IMR-90 (cell line): ENCODE data around the gene NGB. TPM values are rescaled to one million over a fixed set of nuclear protein-coding genes. Genes with fewer than 3 reads are reported as not detected.

Source experiments
- ATAC-seq: fragments of 200-7000 bp; cut with Tn5 transposase; 2 replicates; pipeline ENCODE4 v1.9.1; 2020; ENCODE audit warnings: low read depth, mild to moderate bottlenecking, moderate library complexity
- BruUV-seq: library from RNA; stranded (reverse); fragments of 400-500 nt; replicated peaks from 2 replicates; lab custom pipeline; 2021; lab: Mats Ljungman, UMichigan
- CTCF ChIA-PET: fragments of 300-600 bp; formaldehyde crosslinking; extraction: SDS; loops from one replicate; lab custom pipeline; 2021; ENCODE audit warnings: antibody characterized with exemption; lab: Yijun Ruan, JAX
- POLR2A ChIA-PET: fragments of 300-600 bp; sonication (Branson Sonifier 250); formaldehyde crosslinking; loops from one replicate; lab custom pipeline; 2022; ENCODE audit warnings: antibody characterized with exemption; ENCODE audit not compliant: unreplicated experiment; lab: Charles Lee
- DNase-seq: peaks from one replicate; pipeline ENCODE4 v3.0.0; 2013
- H2AFZ ChIP-seq: replicated peaks from 2 replicates; pipeline ENCODE3; 2013; ENCODE audit warnings: low read length, mild to moderate bottlenecking; ENCODE audit not compliant: poor library complexity
- H2AK5ac ChIP-seq: 2 replicates; pipeline ENCODE4 v1.6.1; 2013; ENCODE audit warnings: low read depth, low read length, inconsistent platforms
- H2AK9ac ChIP-seq: replicated peaks from 2 replicates; pipeline ENCODE3; 2013; ENCODE audit warnings: mild to moderate bottlenecking, low read depth, low read length, moderate library complexity; ENCODE audit not compliant: poor library complexity
- H2BK120ac ChIP-seq: 2 replicates; pipeline ENCODE4 v1.6.1; 2013; ENCODE audit warnings: low read depth, low read length, inconsistent platforms
- H2BK15ac ChIP-seq: 3 replicates; pipeline ENCODE4 v1.6.1; 2013; ENCODE audit warnings: low read depth, low read length, inconsistent platforms
- H2BK20ac ChIP-seq: 2 replicates; pipeline ENCODE4 v1.6.1; 2013; ENCODE audit warnings: low read depth, mild to moderate bottlenecking, inconsistent platforms, low read length, moderate library complexity
- H2BK5ac ChIP-seq: 2 replicates; pipeline ENCODE4 v1.6.1; 2013; ENCODE audit warnings: mild to moderate bottlenecking, low read depth, low read length, inconsistent platforms; ENCODE audit not compliant: poor library complexity, severe bottlenecking
- H3K14ac ChIP-seq: replicated peaks from 2 replicates; pipeline ENCODE4 v1.6.1; 2013; ENCODE audit warnings: low read depth, low read length, inconsistent platforms
- H3K18ac ChIP-seq: 2 replicates; pipeline ENCODE4 v1.6.1; 2013; ENCODE audit warnings: low read depth, low read length, control low read depth
- H3K23ac ChIP-seq: 2 replicates; pipeline ENCODE4 v1.6.1; 2013; ENCODE audit warnings: low read depth, low read length, inconsistent platforms
- H3K27ac ChIP-seq: 2 replicates; pipeline ENCODE4 v1.5.1; 2013; ENCODE audit warnings: mild to moderate bottlenecking, control low read depth, low read length; ENCODE audit not compliant: insufficient read depth
- H3K27me3 ChIP-seq: 2 replicates; pipeline ENCODE4 v1.6.1; 2013; ENCODE audit warnings: low read length; ENCODE audit not compliant: control insufficient read depth, insufficient read depth
- H3K36me3 ChIP-seq: 2 replicates; pipeline ENCODE4 v1.6.1; 2013; ENCODE audit warnings: low read length, mixed read lengths; ENCODE audit not compliant: control insufficient read depth, insufficient read depth
- H3K4ac ChIP-seq: 2 replicates; pipeline ENCODE4 v1.6.1; 2013; ENCODE audit warnings: low read depth, low read length, inconsistent platforms
- H3K4me1 ChIP-seq: 2 replicates; pipeline ENCODE4 v1.6.1; 2013; ENCODE audit warnings: low read length, mixed read lengths; ENCODE audit not compliant: control insufficient read depth, insufficient read depth
- H3K4me2 ChIP-seq: 2 replicates; pipeline ENCODE4 v1.6.1; 2013; ENCODE audit warnings: low read depth, mild to moderate bottlenecking, control low read depth, low read length, moderate library complexity
- H3K4me3 ChIP-seq: 2 replicates; pipeline ENCODE4 v1.5.1; 2013; ENCODE audit warnings: low read depth, mild to moderate bottlenecking, control low read depth, low read length, moderate library complexity; ENCODE audit not compliant: insufficient read depth
- H3K56ac ChIP-seq: 2 replicates; pipeline ENCODE4 v1.6.1; 2013; ENCODE audit warnings: low read length, inconsistent platforms; ENCODE audit not compliant: insufficient read depth; ENCODE audit errors: extremely low read depth
- H3K79me1 ChIP-seq, 2 experiments: 2 replicates each; pipeline ENCODE4 v1.6.1; 2013; ENCODE audit warnings: low read length in 2 of 2, inconsistent platforms in 1 of 2, low read depth in 1 of 2
- H3K9ac ChIP-seq: 2 replicates; pipeline ENCODE4 v1.6.1; 2013; ENCODE audit warnings: low read depth, low read length, control low read depth
- H3K9me1 ChIP-seq: 2 replicates; pipeline ENCODE4 v1.6.1; 2013; ENCODE audit warnings: low read length, inconsistent platforms; ENCODE audit not compliant: insufficient read depth
- H3K9me3 ChIP-seq: 2 replicates; pipeline ENCODE4 v1.6.1; 2013; ENCODE audit warnings: low read length; ENCODE audit not compliant: control insufficient read depth, insufficient read depth
- H4K20me1 ChIP-seq: 2 replicates; pipeline ENCODE4 v1.6.1; 2013; ENCODE audit warnings: low read length, inconsistent platforms; ENCODE audit not compliant: insufficient read depth
- H4K5ac ChIP-seq: 2 replicates; pipeline ENCODE4 v1.6.1; 2013; ENCODE audit warnings: mild to moderate bottlenecking, low read depth, low read length, control low read depth
- H4K8ac ChIP-seq, 2 experiments: 2 replicates each; pipeline ENCODE4 v1.6.1; 2013; ENCODE audit warnings: low read depth in 2 of 2, low read length in 2 of 2, control low read depth in 1 of 2, inconsistent platforms in 1 of 2
- H4K91ac ChIP-seq: 2 replicates; pipeline ENCODE4 v1.6.1; 2013; ENCODE audit warnings: low read depth, low read length, inconsistent platforms; ENCODE audit not compliant: insufficient read depth
- FOS ChIP-seq: fragments of 150-350 bp; IDR thresholded peaks from 2 replicates; pipeline ENCODE4 v1.6.1; 2016; ENCODE audit warnings: low read depth, low read length
- WGBS, 2 experiments: methylation state at CpG; one replicate each; pipeline versions ENCODE4 v1.1.5 to v1.1.7; 2013; ENCODE audit warnings: missing lambda C conversion rate in 2 of 2; ENCODE audit not compliant: insufficient read length in 1 of 2; ENCODE audit errors: extremely low coverage in 2 of 2; 5-methylcytosine and 5-hydroxymethylcytosine counted together
- dilution Hi-C: fragments of 300-500 bp; cut with HindIII; formaldehyde crosslinking; loops from one replicate; pipeline ENCODE4 v1.14.3; 2018; ENCODE audit warnings: low sequenced_read_pairs; ENCODE audit not compliant: unreplicated experiment
- in situ Hi-C: fragments of 300-500 bp; cut with MboI; formaldehyde crosslinking; loops from 3 replicates; pipeline ENCODE4 v1.14.3; 2019; ENCODE audit warnings: low sequenced_read_pairs, inconsistent platforms, mixed read lengths
- intact Hi-C: fragments of 100-400 bp; cut with micrococcal nuclease; formaldehyde crosslinking; loops from 2 replicates; pipeline ENCODE4 v1.10.0; 2022
- polyA plus RNA-seq, 3 experiments: library from polyadenylated mRNA; depleted of rRNA; stranded (reverse); fragments of >200 nt; gene quantifications; 2 replicates each; pipeline ENCODE4 v1.2.3, GENCODE V29; 2012; ENCODE audit warnings: low replicate concordance in 1 of 3
- total RNA-seq: library from RNA; depleted of rRNA; stranded (reverse); fragments of >200 nt; gene quantifications from 2 replicates; pipeline ENCODE4 v1.2.3, GENCODE V29; 2012

NGB gene
- total and polyA plus RNA-seq, 2 of the 4 experiments (the other 2 are of a cell fraction) = not detected

- in situ Hi-C loops = no loop called here
These were observed 8.7 kb upstream of the NGB start for GRCh38 chr14:77279719-77280118.

More at GRCh38 chr14:77279719-77280118, 8.7 kb upstream of the NGB start:
- H3K4me2 ChIP-seq = no peak overlapping the region
- H3K9me3 ChIP-seq = no peaks in the 10 kb centered on the region
- H4K20me1 ChIP-seq = no peaks in the 10 kb centered on the region
- H4K91ac ChIP-seq = no peak overlapping the region
- DNase-seq (no peak), ATAC-seq (no peak)
- no peaks in the 10 kb centered on the region for H3K9me1 ChIP-seq
- H2BK15ac ChIP-seq = no peak overlapping the region
- H3K4me3 ChIP-seq = no peak overlapping the region
- no peak overlapping the region for H2AK9ac ChIP-seq
- POLR2A ChIA-PET = no interaction called here
- H2AK5ac ChIP-seq = no peak overlapping the region
- H3K79me1 ChIP-seq = no peaks in the 10 kb centered on the region
- H2AFZ ChIP-seq = no peak overlapping the region
- no TSS peak for BruUV-seq
- H3K4me1 ChIP-seq = no peaks in the 10 kb centered on the region
- H3K9ac ChIP-seq = no peak overlapping the region
- no peak overlapping the region for H3K27ac ChIP-seq
- no peak overlapping the region for H4K8ac ChIP-seq
- no peaks in the 10 kb centered on the region for H3K27me3 ChIP-seq
- TF ChIP-seq FOS = no peak
- H3K23ac ChIP-seq = no peak overlapping the region
- WGBS, 2 experiments = 73% methylated on average over 2 of the region's 13 CpGs; no CpG with 5 or more reads in 1 of the 2 experiments
- dilution Hi-C loops (no loop called here), intact Hi-C loops (no loop called here)
- H3K4ac ChIP-seq = no peak overlapping the region
- no peak overlapping the region for H3K56ac ChIP-seq
- H3K18ac ChIP-seq = no peak overlapping the region
- CTCF ChIA-PET = no interaction called here
- no peak overlapping the region for H4K5ac ChIP-seq
- H2BK5ac ChIP-seq = no peak overlapping the region
- no peak overlapping the region for H2BK120ac ChIP-seq
- no peak overlapping the region for H3K14ac ChIP-seq
- H3K36me3 ChIP-seq = peaks cover 21% of the 10 kb centered on the region
- H2BK20ac ChIP-seq = no peak overlapping the region
